GM13976 (cell line): ENCODE measurements around the gene SLC5A9.
"Not testable (repeated sequence)": the region's sequence is repeated elsewhere in the genome, so short reads cannot be mapped to it uniquely, and the experiment has no call there.

Source experiments
- DNase-seq: peaks from one replicate; pipeline ENCODE4 v3.0.0; 2012; ENCODE audit warnings: low spot score
- in situ Hi-C: fragments of 300-500 bp; cut with MboI; formaldehyde crosslinking; loops from one replicate; pipeline ENCODE4 v1.12.0; 2022; ENCODE audit warnings: low sequenced_read_pairs, mixed read lengths, inconsistent platforms; ENCODE audit not compliant: unreplicated experiment
- TF ChIP-seq, protein P1 (sequence below): IDR thresholded peaks from 2 replicates; pipeline ENCODE4 v1.5.1; 2012; ENCODE audit warnings: borderline replicate concordance, mild to moderate bottlenecking; ENCODE audit not compliant: insufficient read depth; ENCODE audit errors: extremely low read depth, missing control alignments, control extremely low read depth

Gene SLC5A9

DNA sequence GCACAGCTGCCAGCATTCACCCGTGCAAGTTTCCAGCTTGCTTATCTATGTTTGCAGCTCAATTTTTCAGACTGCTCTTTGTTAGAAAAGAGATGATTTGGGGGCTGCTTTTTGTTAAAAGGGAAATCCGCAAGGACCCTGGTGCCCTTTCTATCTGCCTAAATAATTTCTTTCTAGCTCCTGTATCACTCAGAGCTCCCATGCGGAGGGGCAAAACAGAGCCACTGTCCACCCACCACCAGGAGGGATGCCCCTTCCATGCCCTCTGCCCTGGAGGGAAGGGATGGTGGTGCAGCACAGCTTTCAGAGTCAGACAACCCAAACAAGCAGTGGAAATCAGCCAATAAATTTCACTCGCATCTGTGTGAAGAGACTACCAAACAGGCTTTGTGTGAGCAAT, 13.9 kb upstream of the SLC5A9 start:
- no peak for DNase-seq
- in situ Hi-C loops: no loop called here
- TF ChIP-seq, protein P1, sequence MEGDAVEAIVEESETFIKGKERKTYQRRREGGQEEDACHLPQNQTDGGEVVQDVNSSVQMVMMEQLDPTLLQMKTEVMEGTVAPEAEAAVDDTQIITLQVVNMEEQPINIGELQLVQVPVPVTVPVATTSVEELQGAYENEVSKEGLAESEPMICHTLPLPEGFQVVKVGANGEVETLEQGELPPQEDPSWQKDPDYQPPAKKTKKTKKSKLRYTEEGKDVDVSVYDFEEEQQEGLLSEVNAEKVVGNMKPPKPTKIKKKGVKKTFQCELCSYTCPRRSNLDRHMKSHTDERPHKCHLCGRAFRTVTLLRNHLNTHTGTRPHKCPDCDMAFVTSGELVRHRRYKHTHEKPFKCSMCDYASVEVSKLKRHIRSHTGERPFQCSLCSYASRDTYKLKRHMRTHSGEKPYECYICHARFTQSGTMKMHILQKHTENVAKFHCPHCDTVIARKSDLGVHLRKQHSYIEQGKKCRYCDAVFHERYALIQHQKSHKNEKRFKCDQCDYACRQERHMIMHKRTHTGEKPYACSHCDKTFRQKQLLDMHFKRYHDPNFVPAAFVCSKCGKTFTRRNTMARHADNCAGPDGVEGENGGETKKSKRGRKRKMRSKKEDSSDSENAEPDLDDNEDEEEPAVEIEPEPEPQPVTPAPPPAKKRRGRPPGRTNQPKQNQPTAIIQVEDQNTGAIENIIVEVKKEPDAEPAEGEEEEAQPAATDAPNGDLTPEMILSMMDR: no peak

DNA sequence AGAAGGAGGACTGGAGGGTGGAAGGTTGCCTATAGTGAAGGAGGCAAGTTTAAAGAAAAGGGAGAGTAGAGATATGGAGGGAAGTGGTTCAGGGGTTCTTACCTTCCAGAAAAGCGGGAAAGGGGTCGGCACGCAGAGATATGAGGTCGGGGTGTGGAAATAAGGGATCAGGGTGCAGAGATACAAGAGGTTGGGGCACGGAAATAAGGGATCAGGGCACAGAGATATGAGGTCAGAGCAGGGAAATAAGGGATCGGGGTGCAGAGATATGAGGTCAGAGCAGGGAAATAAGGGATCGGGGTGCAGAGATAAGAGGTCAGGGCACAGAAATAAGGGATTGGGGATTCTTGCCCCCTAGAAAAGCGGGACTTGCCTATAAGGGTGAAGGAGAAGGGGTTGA, 9.1 kb upstream of the SLC5A9 start:
- in situ Hi-C loops: not testable (repeated sequence)

DNA sequence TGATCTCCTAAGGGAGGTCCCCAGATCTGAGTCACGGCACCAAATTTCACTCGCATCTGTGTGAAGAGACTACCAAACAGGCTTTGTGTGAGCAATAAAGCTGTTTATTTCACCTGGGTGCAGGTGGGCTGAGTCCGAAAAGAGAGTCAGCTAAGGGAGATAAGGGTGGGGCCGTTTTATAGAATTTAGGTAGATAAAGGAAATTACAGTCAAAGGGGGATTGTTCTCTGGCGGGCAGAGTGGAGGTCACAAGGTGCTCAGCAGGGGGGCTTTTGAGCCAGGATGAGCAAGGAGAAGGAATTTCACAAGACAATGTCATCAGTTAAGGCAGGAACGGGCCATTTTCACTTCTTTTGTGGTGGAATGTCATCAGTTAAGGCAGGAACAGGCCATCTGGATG, 8.2 kb upstream of the SLC5A9 start:
- in situ Hi-C loops, DNase-seq: not testable (repeated sequence)

More for the DNA sequence above, 9.1 kb upstream of the SLC5A9 start:
- not testable (repeated sequence) for DNase-seq

DNA sequence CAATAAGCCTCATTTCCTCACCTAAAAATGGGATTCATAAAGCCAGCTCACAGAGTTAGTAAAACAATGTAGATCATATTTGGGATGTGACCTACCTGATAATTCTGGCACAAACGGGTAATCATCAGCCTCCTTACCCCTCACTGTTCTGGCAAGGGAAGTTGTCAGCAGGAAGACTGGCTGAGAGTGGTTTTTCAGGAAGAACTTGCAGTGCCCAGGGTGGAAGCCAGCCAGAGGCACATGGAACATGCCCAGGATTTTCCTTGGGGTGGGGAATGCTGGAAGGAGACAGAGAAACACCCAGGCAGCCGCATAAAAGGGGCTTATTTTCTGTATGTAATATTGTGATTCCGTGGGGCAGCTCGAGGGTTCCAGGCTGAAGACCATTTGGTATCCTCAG, 7.7 kb upstream of the SLC5A9 start:
- TF ChIP-seq, protein P1: no peak
- in situ Hi-C loops: no loop called here
- DNase-seq: no peak

DNA sequence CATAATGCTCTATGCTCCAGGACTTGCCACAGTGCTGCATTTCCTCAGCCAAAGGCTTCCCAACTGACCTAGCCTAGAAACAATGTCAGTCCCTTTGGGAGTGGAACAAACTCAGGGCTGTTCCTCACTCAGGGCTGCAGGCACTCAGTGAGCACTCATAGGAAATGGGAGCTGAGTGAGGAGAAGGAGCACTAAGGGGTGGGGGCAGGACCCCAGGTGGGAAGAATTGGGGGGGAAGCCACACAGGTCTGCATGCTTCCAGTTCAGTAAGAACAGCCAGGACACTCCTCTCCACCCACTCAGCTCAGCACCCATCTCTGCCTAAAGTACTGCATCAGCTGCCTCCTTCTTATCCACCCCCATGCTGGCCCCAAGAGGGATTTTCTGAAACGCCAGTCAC, 7.3 kb upstream of the SLC5A9 start:
- in situ Hi-C loops: no loop called here
- DNase-seq: no peak
- TF ChIP-seq, protein P1: no peak

DNA sequence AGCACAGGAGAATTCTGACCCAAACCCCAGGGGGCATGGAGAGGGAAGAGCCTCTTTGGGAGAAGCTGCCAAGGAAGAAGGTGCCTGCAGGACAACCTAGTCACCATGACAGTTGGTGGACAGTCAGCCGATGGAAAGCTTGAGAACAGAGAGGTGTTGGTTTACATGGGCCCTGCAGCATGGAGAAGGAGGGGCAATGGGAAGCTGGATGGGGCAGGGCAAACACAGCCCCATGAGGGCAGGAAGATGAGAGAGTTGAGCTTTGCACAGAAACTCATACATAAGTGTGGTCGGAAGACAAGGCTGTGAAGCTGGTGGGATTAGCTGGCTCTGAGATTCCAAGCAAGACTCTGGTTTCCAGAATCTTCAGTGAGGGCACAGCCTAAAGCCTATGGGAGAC, 6.6 kb upstream of the SLC5A9 start:
- in situ Hi-C loops: no loop called here
- DNase-seq: no peak
- TF ChIP-seq, protein P1: no peak

DNA sequence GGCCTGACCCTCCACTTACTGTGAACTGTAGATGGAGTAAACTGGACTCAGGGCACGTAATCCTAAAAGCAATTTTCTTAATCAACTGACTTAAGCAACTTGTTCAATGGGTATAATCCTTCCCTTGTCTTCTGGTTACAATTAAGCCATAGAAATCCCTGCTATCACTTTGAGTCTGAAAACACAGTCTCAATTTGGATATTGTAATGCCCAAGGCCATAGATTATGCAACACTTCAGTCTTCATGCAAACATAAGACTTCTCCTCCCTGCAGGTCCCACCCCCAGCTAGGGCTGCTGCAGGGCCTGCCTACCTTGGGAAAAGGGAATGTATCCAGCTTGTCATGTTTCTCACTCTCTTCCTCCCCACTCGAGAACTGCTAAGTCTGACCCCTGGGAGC, 6.2 kb upstream of the SLC5A9 start:
- TF ChIP-seq, protein P1: no peak
- DNase-seq: no peak
- in situ Hi-C loops: no loop called here

DNA sequence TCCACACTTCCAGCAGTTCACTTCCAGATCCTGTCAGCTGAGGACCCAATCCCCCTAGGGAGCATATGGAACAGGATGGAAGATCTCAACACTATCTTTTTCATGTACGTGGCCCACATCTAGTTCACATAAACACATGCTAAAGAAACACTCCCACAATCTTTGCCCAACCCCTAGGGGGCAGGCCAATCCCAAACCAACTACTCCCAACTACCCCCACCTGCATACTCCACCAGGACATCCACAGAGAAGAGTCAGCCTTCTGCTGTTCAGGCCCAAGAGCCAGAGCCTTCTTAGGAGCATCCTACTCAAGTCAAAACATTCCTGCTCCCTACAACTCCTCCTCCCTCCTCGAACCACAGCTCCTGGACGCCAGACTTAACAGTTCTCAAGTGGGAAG, 5.6 kb upstream of the SLC5A9 start:
- TF ChIP-seq, protein P1: no peak
- no peak for DNase-seq
- in situ Hi-C loops: no loop called here
